ENCODE results near the gene SBNO2.

SBNO2 gene

GRCh38 chr19:1143828-1144399 lies 30.2 kb downstream of the SBNO2 start:
- peaks cover 7% of the 10 kb centered on the region; the same call in 1 of the 2 replicates for H3K36me3 ChIP-seq (ENCODE audit: insufficient read depth, low read length)

GRCh38 chr19:1141944-1142343 lies 32.1 kb downstream of the SBNO2 start:
- H3K4me2 ChIP-seq (ENCODE audit: low read length) = no peak overlapping the region
- no peak overlapping the region for H3K9ac ChIP-seq (ENCODE audit: low read length)
- H4K20me1 ChIP-seq (ENCODE audit: insufficient read depth, low read length) = no peaks in the 10 kb centered on the region
- H3K27me3 ChIP-seq (ENCODE audit: insufficient read depth, low read length) = no peaks in the 10 kb centered on the region
- H3K4me1 ChIP-seq (ENCODE audit: insufficient read depth, low read length, severe bottlenecking) = peaks cover 5% of the 10 kb centered on the region
- no peaks in the 10 kb centered on the region for H3K9me3 ChIP-seq (ENCODE audit: low read length)
- no peaks in the 10 kb centered on the region for H3K9me2 ChIP-seq (ENCODE audit: low read depth, low read length)
- H3K36me3 ChIP-seq (ENCODE audit: insufficient read depth, low read length) = peaks cover 7% of the 10 kb centered on the region; the same call in 1 of the 2 replicates
- no peak overlapping the region for H3K4me3 ChIP-seq (ENCODE audit: low read depth, low read length, poor library complexity, severe bottlenecking)
- TF ChIP-seq, protein P1, sequence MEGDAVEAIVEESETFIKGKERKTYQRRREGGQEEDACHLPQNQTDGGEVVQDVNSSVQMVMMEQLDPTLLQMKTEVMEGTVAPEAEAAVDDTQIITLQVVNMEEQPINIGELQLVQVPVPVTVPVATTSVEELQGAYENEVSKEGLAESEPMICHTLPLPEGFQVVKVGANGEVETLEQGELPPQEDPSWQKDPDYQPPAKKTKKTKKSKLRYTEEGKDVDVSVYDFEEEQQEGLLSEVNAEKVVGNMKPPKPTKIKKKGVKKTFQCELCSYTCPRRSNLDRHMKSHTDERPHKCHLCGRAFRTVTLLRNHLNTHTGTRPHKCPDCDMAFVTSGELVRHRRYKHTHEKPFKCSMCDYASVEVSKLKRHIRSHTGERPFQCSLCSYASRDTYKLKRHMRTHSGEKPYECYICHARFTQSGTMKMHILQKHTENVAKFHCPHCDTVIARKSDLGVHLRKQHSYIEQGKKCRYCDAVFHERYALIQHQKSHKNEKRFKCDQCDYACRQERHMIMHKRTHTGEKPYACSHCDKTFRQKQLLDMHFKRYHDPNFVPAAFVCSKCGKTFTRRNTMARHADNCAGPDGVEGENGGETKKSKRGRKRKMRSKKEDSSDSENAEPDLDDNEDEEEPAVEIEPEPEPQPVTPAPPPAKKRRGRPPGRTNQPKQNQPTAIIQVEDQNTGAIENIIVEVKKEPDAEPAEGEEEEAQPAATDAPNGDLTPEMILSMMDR (IDR thresholded peaks at IDR 0.05; ENCODE audit: low read length) = no peak
- TF ChIP-seq EZH2 (IDR thresholded peaks at IDR 0.05; ENCODE audit: borderline replicate concordance, low read length) = no peak
- H3F3A ChIP-seq (ENCODE audit: insufficient read depth, low read length) = no peaks in the 10 kb centered on the region
- H3K79me2 ChIP-seq (ENCODE audit: insufficient read depth, low read length) = no peaks in the 10 kb centered on the region
- no peak overlapping the region for H3K27ac ChIP-seq (ENCODE audit: low read depth, low read length, poor library complexity, severe bottlenecking)
- no peak overlapping the region for H2AFZ ChIP-seq (ENCODE audit: low read length)

More at GRCh38 chr19:1143828-1144399, 30.2 kb downstream of the SBNO2 start:
- no peaks in the 10 kb centered on the region for H3K27me3 ChIP-seq (ENCODE audit: insufficient read depth, low read length)
- H3K4me2 ChIP-seq (ENCODE audit: low read length) = no peak overlapping the region
- H2AFZ ChIP-seq (ENCODE audit: low read length) = no peak overlapping the region
- H3K4me3 ChIP-seq (ENCODE audit: low read depth, low read length, poor library complexity, severe bottlenecking) = no peak overlapping the region
- H3K79me2 ChIP-seq (ENCODE audit: insufficient read depth, low read length) = no peaks in the 10 kb centered on the region
- H3K4me1 ChIP-seq (ENCODE audit: insufficient read depth, low read length, severe bottlenecking) = peaks cover 4% of the 10 kb centered on the region
- H3F3A ChIP-seq (ENCODE audit: insufficient read depth, low read length) = no peaks in the 10 kb centered on the region
- H3K9me2 ChIP-seq (ENCODE audit: low read depth, low read length) = no peaks in the 10 kb centered on the region
- H3K9me3 ChIP-seq (ENCODE audit: low read length) = no peaks in the 10 kb centered on the region
- H3K9ac ChIP-seq (ENCODE audit: low read length) = no peak overlapping the region
- no peak overlapping the region for H3K27ac ChIP-seq (ENCODE audit: low read depth, low read length, poor library complexity, severe bottlenecking)
- no peaks in the 10 kb centered on the region for H4K20me1 ChIP-seq (ENCODE audit: insufficient read depth, low read length)
- TF ChIP-seq, protein P1 (IDR thresholded peaks at IDR 0.05; ENCODE audit: low read length) = no peak
- TF ChIP-seq EZH2 (IDR thresholded peaks at IDR 0.05; ENCODE audit: borderline replicate concordance, low read length) = no peak

GRCh38 chr19:1140272-1141027 lies 33.6 kb downstream of the SBNO2 start:
- TF ChIP-seq, protein P1 (IDR thresholded peaks at IDR 0.05; ENCODE audit: low read length) = no peak
- TF ChIP-seq EZH2 (IDR thresholded peaks at IDR 0.05; ENCODE audit: borderline replicate concordance, low read length) = no peak
- no peaks in the 10 kb centered on the region for H3F3A ChIP-seq (ENCODE audit: insufficient read depth, low read length)
- H3K27ac ChIP-seq (ENCODE audit: low read depth, low read length, poor library complexity, severe bottlenecking) = no peak overlapping the region
- H2AFZ ChIP-seq (ENCODE audit: low read length) = no peak overlapping the region
- H3K9me2 ChIP-seq (ENCODE audit: low read depth, low read length) = no peaks in the 10 kb centered on the region
- H3K4me1 ChIP-seq (ENCODE audit: insufficient read depth, low read length, severe bottlenecking) = peaks cover 20% of the 10 kb centered on the region
- H3K27me3 ChIP-seq (ENCODE audit: insufficient read depth, low read length) = no peaks in the 10 kb centered on the region
- H3K36me3 ChIP-seq (ENCODE audit: insufficient read depth, low read length) = peaks cover 7% of the 10 kb centered on the region; the same call in 1 of the 2 replicates
- no peaks in the 10 kb centered on the region for H3K9me3 ChIP-seq (ENCODE audit: low read length)
- no peaks in the 10 kb centered on the region for H4K20me1 ChIP-seq (ENCODE audit: insufficient read depth, low read length)
- no peak overlapping the region for H3K9ac ChIP-seq (ENCODE audit: low read length)
- no peak overlapping the region for H3K4me3 ChIP-seq (ENCODE audit: low read depth, low read length, poor library complexity, severe bottlenecking)
- no peak overlapping the region for H3K4me2 ChIP-seq (ENCODE audit: low read length)
- H3K79me2 ChIP-seq (ENCODE audit: insufficient read depth, low read length) = no peaks in the 10 kb centered on the region
